Measurements from ENCODE around the gene KLHL35. TPM values are rescaled to one million over a fixed set of nuclear protein-coding genes. Genes with fewer than 3 reads are reported as not detected.

The KLHL35 gene
- total RNA-seq, 1 donor from 2014 or later: not detected

DNA sequence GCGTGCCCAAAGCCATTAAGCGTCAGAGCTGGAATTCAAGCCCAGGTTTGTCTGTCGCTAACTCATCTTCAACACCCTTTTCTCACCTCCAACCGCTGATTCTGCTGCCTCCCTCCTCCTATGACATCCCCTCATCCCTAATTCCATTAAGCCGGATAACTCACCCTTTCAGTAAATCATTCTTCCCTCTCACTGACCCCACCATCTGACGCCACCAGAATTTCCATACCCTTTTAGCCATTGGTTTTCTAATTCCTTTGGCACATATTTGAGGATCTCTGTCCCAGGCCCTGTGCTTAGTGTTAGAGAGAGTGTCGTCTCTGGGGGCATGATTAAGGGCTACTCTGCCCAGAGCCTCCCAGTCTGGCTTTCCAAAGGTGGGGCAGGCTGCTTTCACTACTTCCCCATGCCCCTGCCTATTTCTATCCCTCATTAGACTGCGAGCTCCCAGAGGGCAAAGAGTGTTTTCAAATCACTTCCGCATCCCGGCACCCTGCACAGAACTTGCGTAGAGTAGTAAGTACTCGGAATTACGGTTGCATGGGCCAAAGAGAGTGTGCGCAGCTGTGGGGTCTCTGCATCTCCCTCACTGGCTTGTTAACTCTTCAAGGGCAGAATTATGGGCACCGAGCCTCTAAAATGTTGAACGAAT is 3.9 kb downstream of the KLHL35 start:
- DNase-seq (ENCODE audit: extremely low spot score in 2 of 2): no peak
- no peaks in the 10 kb centered on the region for H3K27me3 ChIP-seq
- no peaks in the 10 kb centered on the region for H3K36me3 ChIP-seq
- no peak for TF ChIP-seq POLR2A (IDR thresholded peaks at IDR 0.05)
- TF ChIP-seq, protein P1, sequence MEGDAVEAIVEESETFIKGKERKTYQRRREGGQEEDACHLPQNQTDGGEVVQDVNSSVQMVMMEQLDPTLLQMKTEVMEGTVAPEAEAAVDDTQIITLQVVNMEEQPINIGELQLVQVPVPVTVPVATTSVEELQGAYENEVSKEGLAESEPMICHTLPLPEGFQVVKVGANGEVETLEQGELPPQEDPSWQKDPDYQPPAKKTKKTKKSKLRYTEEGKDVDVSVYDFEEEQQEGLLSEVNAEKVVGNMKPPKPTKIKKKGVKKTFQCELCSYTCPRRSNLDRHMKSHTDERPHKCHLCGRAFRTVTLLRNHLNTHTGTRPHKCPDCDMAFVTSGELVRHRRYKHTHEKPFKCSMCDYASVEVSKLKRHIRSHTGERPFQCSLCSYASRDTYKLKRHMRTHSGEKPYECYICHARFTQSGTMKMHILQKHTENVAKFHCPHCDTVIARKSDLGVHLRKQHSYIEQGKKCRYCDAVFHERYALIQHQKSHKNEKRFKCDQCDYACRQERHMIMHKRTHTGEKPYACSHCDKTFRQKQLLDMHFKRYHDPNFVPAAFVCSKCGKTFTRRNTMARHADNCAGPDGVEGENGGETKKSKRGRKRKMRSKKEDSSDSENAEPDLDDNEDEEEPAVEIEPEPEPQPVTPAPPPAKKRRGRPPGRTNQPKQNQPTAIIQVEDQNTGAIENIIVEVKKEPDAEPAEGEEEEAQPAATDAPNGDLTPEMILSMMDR (IDR thresholded peaks at IDR 0.05): no peak
- TF ChIP-seq POLR2AphosphoS5 (IDR thresholded peaks at IDR 0.05; ENCODE audit: insufficient read depth in 1 of 2, low read depth in 1 of 2): no peak
- H3K27ac ChIP-seq: no peak overlapping the region
- intact Hi-C loops (cut with DNase I): no loop called here
- H3K4me3 ChIP-seq: peak overlapping the region in 1 of 2 donors; percentile 55
- no peaks in the 10 kb centered on the region for H3K9me3 ChIP-seq
- peaks cover 9% of the 10 kb centered on the region for H3K4me1 ChIP-seq

DNA sequence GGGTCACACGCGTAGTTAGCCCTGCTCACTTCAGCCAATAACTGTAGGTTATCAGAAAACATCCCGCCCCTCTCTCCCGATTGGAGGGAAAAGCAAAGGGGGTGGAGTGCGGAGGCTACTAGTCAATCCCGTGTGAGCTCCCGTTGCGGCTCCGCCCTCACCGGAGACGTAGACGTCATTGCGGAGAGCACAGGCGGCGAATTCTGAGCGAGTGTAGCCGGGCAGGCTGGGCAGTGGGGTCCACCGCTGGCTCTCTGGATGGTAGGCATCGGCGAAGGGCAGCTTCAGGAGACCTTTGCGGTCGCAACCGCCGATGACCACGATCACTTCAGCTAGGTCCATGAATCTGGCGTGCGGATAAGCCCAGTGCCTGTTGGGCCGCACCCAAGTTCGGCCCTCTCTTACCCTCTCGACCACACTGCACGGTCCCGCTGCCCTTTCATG is 4.7 kb downstream of the KLHL35 start:
- intact Hi-C loops (cut with DNase I): no loop called here
- peaks cover 9% of the 10 kb centered on the region for H3K4me1 ChIP-seq
- DNase-seq (ENCODE audit: extremely low spot score in 2 of 2): no peak
- TF ChIP-seq, protein P1 (IDR thresholded peaks at IDR 0.05): no peak
- peak in 1 of 2 donors; percentile 45 for TF ChIP-seq POLR2AphosphoS5 (IDR thresholded peaks at IDR 0.05; ENCODE audit: insufficient read depth in 1 of 2, low read depth in 1 of 2)
- H3K9me3 ChIP-seq: no peaks in the 10 kb centered on the region
- H3K4me3 ChIP-seq: peak overlapping the region; percentile 10 to 29
- no peaks in the 10 kb centered on the region for H3K36me3 ChIP-seq
- H3K27ac ChIP-seq: no peak overlapping the region
- no peaks in the 10 kb centered on the region for H3K27me3 ChIP-seq

DNA sequence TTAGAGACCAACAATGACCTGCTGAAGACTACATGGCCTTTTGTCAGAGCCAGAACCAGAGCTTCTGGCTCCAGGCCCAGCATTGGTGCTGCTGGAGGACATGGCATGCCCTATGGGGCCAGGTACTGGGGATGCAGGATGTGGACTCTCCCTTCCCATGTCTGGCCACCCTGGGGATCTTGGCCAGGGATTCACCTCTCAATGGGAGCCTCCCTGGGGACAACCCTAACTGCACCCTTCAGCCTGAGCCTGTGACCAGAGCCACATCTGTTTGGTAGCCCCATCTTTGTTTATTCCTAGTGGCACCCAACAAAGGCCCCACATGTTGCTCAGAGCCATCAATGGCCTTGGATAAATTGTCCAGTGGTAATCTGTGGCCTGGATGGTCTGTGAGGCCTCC is 5.8 kb downstream of the KLHL35 start:
- Histone ChIP-seq H3K36me3 (no peaks in the 10 kb centered on the region), H3K4me3 (no peak overlapping the region), H3K9me3 (no peaks in the 10 kb centered on the region), H3K4me1 (peaks cover 9% of the 10 kb centered on the region), H3K27ac (no peak overlapping the region), H3K27me3 (no peaks in the 10 kb centered on the region)
- DNase-seq (ENCODE audit: extremely low spot score in 2 of 2): no peak
- intact Hi-C loops (cut with DNase I): no loop called here
- TF ChIP-seq, protein P1 (IDR thresholded peaks at IDR 0.05): no peak
- TF ChIP-seq POLR2A (IDR thresholded peaks at IDR 0.05): no peak
- no peak for TF ChIP-seq POLR2AphosphoS5 (IDR thresholded peaks at IDR 0.05; ENCODE audit: insufficient read depth in 1 of 2, low read depth in 1 of 2)

DNA sequence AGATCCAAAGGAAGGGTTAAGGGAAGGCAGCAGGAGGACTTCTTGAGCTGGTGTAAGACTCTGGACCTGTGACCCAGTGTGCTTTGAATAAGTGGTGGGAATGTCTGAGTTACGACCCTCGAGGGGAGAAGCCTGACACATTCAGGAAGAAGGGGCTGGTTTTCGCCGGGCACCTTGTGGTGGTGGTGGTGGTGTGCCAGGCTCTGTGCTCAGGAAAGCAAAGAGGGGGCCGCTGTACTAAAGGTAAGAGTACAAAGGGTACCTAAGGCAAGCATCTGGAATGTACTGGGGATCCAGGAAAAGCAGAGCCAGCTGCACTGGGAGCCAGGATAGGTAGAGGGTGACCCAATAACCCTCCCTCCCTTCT is 6.3 kb downstream of the KLHL35 start:
- Histone ChIP-seq H3K4me3 (no peak overlapping the region), H3K4me1 (peaks cover 9% of the 10 kb centered on the region), H3K9me3 (no peaks in the 10 kb centered on the region), H3K36me3 (no peaks in the 10 kb centered on the region), H3K27ac (no peak overlapping the region), H3K27me3 (no peaks in the 10 kb centered on the region)
- no peak for DNase-seq (ENCODE audit: extremely low spot score in 2 of 2)
- intact Hi-C loops (cut with DNase I): no loop called here
- TF ChIP-seq POLR2A (IDR thresholded peaks at IDR 0.05) (no peak), POLR2AphosphoS5 (IDR thresholded peaks at IDR 0.05; ENCODE audit: insufficient read depth in 1 of 2, low read depth in 1 of 2) (no peak)
- TF ChIP-seq, protein P1 (IDR thresholded peaks at IDR 0.05): no peak

DNA sequence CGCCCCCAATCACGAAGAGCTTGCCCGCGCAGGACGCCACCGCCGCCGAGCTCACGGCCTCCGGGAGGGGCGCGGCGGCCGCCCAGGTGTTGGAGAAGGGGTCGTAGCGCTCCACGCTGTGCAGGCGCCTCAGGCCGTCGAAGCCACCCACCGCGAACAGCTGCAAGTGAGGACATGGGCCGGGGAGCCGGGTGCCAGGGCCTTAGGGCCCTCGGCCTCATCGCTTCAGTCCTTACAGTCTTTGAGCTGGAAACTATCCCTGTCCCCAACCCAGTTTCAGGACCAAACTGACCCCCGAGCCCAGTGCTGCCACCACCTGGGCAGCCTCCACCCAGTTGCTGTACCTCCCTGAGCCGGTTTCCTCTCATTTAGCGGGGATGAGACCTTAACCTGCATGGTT is 7.6 kb downstream of the KLHL35 start:
- no peak overlapping the region for H3K4me3 ChIP-seq
- H3K27me3 ChIP-seq: no peaks in the 10 kb centered on the region
- intact Hi-C loops (cut with DNase I): no loop called here
- no peaks in the 10 kb centered on the region for H3K9me3 ChIP-seq
- TF ChIP-seq POLR2A (IDR thresholded peaks at IDR 0.05) (no peak), POLR2AphosphoS5 (IDR thresholded peaks at IDR 0.05; ENCODE audit: insufficient read depth in 1 of 2, low read depth in 1 of 2) (no peak)
- TF ChIP-seq, protein P1 (IDR thresholded peaks at IDR 0.05): no peak
- no peak overlapping the region for H3K27ac ChIP-seq
- H3K36me3 ChIP-seq: no peaks in the 10 kb centered on the region
- H3K4me1 ChIP-seq: peaks cover 1% of the 10 kb centered on the region
- no peak for DNase-seq (ENCODE audit: extremely low spot score in 2 of 2)

Data from vagina (tissue), 2 donors.